ENCODE measurements around the gene BRWD1.

Gene BRWD1

DNA sequence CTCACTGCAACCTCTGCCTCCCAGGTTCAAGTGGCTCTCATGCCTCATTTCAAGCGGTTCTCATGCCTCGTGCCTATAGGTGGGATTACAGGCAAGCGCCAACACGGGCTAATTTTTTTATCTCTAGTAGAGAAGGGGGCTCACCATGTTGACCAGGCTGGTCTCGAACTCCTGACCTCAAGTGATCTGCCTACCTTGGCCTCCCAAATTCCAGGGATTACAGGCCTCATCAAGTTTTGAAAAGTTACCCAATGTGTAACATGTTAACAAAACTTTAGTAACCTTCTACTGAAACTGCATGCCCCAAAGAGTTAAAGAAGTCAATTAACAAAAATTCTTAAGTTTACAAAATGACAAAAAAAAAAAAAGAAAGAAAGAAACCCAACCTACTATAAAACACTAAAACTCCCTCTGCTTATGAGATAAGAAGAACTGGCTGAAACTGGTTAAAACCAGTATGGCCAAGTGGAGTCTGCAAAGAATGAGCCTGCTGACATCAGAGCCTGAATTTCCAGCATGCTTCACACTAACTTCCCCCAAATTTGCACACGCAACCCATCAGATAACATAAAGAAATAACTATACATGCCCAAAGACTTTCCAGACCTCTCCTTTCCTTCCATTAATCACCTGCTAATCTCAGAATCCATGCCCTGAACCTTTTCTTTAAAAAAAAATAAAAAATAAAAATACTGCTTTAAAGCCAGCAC lies 104.7 kb downstream of the BRWD1 start:
- no peak for FAIRE-seq
- DNase-seq (ENCODE audit: insufficient read length, low spot score): no peak

- no peak for FAIRE-seq
Observed at GRCh38 chr21:39204134-39204533, 109.3 kb downstream of the BRWD1 start.

DNA sequence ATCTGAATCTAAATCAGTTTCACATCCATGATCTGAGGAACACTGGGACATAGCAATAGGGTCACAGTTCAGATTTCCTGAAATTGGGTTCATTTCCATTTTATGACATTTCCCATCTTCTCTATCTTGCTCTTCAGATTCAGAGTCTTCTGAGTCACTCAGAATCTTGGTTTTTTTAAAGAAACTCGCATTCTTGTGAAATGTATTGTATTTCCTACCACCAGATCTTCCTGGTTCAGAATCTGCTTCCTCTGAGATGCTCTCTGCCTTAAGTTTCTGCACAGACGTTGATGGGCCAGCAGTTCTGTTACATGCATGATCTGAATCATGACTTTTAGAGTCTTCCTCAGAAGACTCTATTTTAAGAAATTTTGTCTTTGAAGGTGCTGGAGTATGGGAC lies 114.6 kb downstream of the BRWD1 start:
- no peak for DNase-seq (ENCODE audit: insufficient read length, low spot score)
- FAIRE-seq: no peak

More at GRCh38 chr21:39204134-39204533, 109.3 kb downstream of the BRWD1 start:
- DNase-seq (ENCODE audit: insufficient read length, low spot score): no peak

DNA sequence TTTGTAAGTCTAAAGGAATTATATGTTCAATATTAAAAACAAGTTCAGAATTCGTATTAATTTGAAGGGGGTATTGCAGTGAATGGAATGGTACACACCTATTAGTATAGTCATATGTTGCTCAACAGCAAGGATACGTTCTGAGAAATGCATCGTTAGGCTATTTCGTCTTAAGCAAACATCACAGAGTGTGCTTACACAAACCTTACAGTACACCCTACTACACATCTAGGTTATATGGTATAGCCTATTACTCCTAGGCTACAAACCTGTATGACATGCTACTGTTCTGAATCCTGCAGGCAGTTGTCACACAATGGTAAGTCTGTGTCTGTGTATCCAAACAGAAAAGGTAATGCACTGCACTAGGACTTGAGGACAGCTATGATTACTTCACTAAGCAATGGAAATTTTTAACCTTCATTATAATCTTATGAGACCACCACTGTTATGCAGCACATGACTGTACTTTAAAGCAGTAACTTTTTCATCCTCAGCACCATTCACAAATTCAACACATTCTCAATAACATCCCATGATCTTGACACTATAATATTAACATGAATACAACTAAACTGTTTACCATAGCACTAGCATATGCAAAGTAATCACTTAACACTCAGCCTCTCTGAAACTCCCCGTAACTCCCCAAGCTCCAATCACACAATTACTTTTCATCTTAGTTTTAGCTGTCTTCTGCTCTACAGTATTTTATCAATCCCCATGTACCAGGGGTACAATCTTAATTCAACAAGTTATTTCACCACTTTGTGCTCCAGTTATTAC lies 115.8 kb downstream of the BRWD1 start:
- FAIRE-seq (no peak), DNase-seq (ENCODE audit: insufficient read length, low spot score) (no peak)

DNA sequence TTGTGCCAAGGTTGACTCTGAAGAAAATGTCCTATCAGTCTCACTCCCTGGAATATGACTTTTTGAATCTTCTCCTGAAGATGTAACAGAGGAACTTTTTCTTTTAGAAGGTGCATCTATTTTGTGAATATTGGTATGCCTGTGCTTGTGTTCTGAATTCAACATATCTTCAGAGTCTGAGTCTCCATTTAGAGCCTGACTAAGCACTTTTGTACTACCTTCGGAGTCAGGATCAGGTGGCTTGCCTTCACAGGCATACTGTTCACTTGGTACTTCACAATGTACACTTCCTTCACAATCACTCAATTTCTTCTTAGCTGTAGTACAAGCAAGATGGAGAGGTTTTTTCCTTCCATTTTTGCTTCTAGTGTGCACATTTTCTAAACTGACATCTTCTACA lies 116.6 kb downstream of the BRWD1 start:
- DNase-seq (ENCODE audit: insufficient read length, low spot score) (no peak), FAIRE-seq (no peak)

GRCh38 chr21:39196310-39196709 lies 117.1 kb downstream of the BRWD1 start:
- DNase-seq (ENCODE audit: insufficient read length, low spot score) (no peak), FAIRE-seq (no peak)

DNA sequence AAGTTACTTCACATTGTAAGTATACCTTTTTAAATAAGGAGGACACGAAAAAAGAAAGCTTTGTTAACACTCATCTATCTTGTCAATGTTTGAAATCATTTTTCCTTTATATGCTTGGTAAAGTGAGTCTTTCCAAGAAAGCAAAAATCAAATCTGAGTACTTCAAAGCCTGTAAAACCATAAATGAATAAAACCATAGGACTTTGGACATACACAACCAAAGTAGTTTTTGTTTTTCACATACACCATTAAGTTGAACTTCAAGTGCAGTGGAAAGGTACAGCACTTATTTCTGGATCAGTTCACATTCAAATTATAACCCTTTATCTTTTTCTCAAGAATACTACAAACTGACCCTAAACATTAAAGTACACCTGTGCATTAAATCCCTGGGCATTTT lies 120.1 kb downstream of the BRWD1 start:
- no peak for DNase-seq (ENCODE audit: insufficient read length, low spot score)
- no peak for FAIRE-seq

DNA sequence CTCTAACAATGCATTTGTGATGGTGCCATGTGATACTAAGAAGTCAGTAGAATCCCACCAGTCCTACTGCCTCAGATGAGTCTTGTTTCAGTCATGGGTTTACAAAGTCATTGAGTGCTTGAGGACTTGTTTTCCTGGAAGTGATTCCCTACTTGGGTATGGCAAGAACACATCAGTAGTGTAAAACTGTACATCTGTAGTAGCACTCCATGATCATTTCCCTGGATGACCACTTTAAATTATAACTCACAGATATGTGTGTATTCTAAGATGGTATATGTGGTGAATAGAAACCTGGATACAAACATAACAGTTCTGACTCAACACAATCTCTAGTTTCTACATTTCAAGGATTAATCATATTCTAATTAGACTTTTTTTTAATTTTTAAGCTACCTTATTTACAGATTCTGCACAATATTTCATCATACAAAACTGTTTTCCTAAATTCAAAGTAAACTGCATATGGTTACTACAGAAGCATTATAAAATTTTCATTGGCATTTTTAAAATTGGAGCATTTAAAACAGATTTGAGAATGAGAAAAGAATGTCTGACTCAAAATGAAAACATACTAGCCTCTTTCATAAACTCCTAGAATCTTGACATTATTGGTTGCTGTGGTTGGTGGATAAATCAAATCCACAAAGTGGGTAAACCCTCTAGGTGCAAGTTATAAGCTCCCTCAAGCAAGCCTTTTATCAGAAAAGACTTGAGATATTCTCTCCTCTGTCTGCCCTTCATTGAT lies 123.4 kb downstream of the BRWD1 start:
- FAIRE-seq (no peak), DNase-seq (ENCODE audit: insufficient read length, low spot score) (no peak)

DNA sequence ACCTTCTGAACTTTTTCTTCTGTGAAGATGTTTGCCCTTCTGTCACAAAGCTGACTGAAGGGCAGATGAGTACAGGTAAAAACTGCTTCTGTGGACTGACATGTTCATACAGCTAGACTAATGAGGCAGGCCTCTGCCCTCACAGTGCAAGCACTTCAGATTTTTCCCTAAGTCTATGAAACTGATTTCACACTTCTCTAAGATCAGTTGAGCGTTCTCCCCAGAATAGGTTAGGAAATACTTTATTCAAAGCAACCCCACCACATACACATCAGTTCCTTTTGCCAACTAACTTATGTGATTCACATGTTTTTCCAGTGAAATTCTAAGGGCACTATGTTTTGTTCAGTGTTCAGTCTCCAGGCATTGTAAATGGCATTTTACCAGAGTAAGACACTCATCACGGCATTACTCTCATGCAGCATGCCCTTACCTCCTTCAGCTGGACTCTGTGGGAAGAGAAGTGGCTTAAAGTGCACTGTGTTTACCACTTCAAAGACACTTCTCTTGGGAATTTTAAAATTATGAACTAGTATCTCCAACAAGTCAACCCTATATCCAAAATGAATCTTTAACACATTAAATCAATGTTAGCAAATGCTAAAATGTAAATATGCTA lies 124.8 kb downstream of the BRWD1 start:
- no peak for DNase-seq (ENCODE audit: insufficient read length, low spot score)
- FAIRE-seq: no peak

DNA sequence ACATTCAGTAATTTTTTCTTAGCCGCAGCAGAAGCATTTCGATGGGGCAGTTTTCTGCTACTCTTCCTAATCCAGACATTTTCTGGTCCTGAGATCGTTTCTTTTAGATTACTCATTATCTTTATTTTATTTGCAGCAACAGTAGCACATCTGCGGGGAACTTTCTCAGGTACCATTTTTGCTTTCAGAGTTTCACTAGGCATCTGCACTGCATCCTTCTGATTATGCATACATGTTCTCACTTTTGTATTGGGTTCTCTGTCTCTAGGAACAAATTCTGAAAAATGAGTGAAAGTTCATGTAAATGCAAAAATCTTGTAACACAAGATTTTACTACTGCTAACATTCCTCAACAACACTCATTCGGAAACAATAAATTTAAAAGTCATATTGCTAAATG lies 126.3 kb downstream of the BRWD1 start:
- no peak for FAIRE-seq
- DNase-seq (ENCODE audit: insufficient read length, low spot score): no peak

DNA sequence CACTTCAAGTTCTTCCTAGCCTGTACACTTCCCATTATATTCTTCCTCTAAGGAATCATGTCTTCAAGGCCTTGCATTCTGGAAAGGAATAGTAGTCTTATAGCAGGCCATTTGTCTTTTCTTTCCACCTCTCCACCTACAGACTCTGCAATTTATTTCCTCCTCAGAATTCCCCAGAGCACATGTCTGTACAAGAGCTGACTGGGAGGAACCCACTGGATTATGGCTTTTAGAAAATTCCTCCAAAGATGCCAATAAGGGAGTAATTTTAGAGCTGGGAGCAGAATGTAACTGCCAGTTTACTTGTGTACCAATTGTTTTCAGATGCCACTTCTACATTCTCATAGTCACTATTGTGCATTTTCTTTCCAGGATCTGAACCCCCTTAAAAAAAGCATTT lies 126.8 kb downstream of the BRWD1 start:
- no peak for DNase-seq (ENCODE audit: insufficient read length, low spot score)
- FAIRE-seq: no peak

DNA sequence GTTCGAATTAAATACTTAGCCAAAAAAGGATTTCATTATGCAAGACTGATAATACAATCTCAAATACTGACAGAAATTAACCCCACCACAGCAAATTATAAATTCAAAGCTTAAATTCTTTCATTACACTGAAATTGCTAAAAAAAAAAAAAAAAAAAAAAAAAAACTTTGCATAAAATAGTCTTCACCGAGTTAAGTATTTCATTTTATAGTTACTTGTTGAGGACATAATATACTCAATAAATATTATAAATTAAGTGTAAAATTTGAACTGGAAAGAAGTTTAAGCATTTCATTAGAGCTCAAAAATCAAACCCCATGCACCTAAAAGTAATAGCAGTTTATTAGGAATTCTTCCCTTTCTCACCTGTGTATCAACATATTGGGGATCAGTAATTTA lies 128.3 kb downstream of the BRWD1 start:
- DNase-seq (ENCODE audit: insufficient read length, low spot score): no peak
- no peak for FAIRE-seq

DNA sequence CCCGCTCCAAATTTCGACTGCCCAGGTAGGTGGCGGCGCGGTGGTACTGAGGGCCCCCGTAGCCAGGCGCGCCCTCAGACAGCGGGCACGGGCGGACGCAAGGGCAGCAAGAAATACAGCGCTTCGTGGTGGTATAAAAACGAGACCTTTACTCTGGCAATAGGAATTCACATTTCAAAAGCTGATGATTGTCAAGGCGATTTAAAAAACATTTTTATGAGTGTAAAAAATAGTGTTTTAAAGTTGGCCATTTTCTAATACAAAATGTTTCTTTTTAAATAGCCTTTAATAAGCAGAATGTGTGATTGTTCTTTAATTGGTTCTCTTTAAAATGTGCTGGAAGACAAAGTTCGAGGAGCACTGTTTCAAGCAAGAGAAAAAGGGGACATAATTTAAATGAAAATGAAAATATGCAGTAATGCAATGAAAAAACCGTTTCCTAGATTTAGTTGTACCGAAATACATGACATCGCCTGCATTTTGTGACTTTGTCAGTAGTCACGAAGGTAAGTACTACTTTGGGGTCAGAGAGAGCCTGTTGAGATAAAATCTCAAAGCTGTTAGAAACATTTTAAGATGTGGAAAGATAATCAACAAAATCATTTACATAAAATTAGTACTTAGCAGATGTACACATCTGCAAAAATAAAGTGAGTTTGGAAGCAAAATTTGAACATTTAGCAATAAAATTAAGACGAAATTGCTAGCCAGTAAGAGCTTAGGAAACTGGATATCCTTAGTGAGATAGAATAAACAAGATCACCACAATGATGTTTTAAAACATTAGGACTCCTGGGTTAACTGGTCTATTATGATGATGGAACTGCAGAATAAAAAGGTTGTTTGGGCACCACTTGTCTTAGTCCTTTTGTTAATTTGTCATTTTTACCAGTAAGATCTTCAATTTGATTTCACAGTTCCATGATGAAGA lies 129.1 kb downstream of the BRWD1 start:
- no peak for DNase-seq (ENCODE audit: insufficient read length, low spot score)
- FAIRE-seq: no peak

DNA sequence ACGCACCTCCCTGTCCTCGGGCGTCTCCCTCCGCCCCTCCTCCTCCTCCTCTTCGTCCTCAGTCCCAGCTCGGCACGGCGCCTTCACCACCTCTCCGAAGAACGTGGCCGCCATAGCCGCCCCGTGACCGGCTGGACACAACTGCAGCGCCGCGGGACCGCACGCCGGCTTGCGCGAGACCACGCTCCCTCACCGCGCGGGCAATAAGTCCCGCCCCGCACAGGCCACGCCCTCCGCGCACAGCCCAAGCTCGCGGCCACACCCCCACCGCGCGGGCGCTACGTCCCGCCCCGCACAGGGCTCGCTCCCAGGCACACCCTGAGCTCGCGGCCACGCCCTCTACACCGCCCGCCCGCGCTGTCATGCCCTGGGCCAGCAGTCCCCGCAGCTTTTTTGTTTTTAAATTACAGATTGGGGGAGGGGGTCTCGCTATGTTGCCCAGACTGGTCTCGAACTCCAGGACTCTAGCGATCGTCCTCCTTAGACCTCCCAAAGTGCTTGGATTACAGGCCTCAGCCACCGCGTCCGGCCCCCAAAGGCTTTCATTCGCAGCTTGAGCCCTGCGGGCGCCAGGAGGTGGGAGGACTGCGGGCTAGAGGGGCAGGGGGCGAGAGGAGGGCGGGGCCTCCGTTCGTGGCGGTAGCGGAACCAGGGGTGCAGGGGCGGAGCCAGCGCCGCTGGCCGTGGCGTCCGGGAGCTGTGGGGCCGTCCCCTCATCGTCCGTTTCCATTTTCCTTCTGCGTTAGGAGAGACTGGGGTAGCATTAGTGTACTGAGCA lies 130.0 kb downstream of the BRWD1 start, which contains the start of gene PSMG1:
TSS of gene PSMG1 (minus strand) at position 180 of the 778 bp plus-strand sequence. CDS start at position 114, 66 bp downstream.
- FAIRE-seq: peak; percentile 94
- peak; percentile 87 for DNase-seq (ENCODE audit: insufficient read length, low spot score)

DNA sequence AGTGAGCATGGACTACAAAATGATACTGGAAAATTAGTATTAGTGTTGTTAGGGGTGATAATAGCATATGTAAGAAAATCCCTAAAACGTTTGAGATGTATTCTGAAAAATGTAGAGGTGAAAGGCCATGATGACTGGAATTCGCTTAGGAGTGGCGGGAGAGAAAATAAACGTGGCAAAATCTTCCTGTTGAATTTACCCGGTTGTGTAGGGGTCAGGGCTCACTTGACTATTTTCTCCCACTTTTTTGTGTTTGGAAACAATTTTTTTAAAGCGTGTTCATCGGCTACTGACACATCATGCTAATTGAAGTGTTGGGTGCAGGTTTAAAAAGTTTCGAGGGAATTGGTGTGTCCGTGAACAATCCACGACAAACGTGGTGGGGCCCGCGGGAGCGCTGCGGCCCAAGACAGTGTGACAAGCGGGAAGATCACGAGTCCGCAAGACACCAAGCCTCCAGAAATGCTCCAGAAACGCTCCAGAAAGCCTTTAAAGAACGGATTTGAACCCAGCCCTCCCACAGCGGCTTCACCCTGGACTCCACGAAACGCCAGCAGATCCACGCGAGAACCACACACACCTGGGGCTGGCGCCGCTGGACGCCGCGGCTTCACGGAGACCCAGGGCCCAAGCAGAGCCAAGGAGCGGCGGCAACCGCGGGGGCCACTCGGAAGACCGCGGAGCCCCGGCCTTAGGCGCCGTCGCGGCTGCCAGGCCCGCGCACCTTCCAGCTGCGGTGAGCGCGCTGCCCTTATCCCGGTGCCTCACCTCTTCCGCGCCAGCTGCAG lies 130.8 kb downstream of the BRWD1 start:
- DNase-seq (ENCODE audit: insufficient read length, low spot score) (no peak), FAIRE-seq (no peak)

DNA sequence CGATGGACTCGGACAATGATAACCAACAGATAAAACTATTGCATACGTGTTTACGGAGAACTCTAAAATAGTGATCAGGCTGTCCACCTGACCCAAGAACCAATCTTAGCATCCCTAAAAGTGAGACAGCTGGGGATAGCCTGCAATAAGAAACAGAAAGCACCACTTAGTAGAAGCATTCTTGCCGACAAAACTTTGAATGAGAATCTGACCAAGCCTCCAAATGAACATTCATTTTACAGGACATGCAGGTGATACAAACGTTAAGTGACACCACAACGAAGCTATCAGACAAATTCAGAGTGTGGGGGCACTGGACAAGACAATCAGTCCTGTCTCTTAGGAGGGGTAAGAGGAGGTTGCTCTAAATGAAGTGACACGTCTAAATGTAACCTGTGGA lies 131.4 kb downstream of the BRWD1 start:
- DNase-seq (ENCODE audit: insufficient read length, low spot score): no peak
- FAIRE-seq: no peak

DNA sequence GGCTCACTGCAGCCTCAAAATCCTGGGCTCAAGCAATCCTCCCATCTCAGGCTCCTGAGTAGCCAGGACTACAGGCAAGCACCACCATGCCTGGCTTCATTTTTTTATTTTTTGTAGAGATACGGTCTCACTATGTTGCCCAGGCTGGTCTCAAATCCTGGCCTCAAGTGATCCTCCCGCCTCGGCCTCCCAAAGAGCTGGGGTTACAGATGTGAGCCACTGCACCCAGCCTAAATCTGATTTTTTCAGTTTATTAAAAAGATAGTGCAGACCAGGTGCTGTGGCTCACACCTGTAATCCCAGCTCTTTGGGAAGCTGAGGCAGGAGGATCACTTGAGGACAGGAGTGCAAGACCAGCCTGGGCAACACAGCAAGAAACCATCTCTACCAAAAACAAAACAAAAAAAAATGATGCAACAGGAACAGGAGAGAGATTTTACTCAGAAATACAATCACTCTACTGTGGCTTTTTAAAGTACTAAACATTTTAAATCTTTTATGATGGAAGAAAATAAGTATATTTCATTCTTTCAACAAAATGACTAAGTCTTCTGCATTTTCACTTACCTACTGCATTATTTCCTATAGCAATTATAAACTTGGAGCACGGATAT lies 132.1 kb downstream of the BRWD1 start:
- FAIRE-seq (no peak), DNase-seq (ENCODE audit: insufficient read length, low spot score) (no peak)

GRCh38 chr21:39180429-39181019 lies 132.9 kb downstream of the BRWD1 start:
- FAIRE-seq (no peak), DNase-seq (ENCODE audit: insufficient read length, low spot score) (no peak)

All from HTR-8/SVneo (cell line).